HG03108 (cell line): Measurements from ENCODE around the gene TTLL12.

Source experiments
- ATAC-seq: cut with Tn5 transposase; IDR thresholded peaks from one replicate; pipeline ENCODE4 v1.9.1; 2021; ENCODE audit warnings: moderate library complexity; ENCODE audit not compliant: unreplicated experiment

TTLL12 gene

DNA sequence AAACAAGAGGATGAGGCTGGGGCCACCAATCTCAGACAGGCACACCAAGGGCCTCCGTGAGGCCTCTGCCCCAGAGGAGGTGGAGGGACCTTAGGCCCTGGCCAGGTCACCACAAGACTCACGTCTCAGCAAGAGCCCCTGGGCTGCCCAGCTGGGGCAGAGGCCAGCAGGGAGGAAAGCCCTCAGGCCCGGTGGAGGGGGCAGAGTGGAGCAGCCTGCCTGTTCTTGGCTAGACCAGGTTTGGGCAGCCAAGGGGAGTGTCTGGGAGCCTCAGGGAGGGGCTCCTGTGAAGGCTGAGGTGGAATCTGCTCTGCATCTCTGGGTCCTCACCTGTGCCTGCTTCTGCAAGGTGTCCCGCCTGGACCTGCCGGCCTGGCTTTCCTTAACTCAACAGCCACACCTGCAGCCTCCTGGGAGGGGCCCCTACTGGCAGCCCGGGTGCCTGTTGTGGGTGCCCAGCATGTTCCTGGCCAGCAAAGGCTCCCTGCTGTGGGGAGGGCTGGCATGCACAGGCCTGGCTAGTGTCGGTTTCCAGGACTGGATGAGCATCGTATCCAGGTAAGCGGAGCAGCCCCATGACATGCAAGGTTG lies 11.9 kb downstream of the TTLL12 start:
- ATAC-seq: no peak

DNA sequence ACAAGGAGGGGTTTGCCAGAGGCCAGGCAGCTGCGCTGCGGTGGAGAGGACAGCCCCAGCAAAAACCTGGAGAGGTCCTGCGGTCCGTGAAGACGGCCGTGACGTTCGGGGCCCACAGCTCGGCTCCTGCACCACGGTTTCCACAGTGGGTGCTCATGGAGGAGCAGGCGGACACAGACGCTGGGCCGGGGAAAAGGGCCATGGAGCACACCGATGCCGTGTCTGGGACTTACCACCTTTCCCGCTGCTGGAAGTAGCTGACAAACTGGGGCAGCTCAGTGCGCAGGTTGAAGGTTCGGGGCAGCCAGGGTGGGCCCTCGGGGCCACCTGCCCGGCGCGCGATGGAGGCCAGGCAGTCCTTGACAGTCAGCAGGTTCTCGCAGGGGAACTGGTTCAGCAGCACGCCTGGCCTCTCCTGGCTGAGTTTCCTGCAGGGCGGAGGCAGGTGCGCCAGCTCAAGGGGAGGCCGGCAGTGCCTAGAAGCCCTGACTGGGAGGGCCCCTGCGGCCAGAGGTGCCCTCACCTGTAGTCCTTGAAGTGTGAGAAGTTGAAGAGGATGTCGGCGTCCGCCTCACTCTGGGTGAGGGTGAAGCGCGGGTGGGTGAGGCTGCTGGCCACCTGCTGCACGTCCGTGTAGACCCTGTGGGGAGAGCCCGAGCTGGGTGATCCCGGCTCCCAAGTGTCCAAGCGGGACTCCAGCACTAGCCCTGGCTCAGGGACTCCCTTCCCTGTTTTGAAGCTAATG lies 12.8 kb downstream of the TTLL12 start:
- ATAC-seq: no peak

DNA sequence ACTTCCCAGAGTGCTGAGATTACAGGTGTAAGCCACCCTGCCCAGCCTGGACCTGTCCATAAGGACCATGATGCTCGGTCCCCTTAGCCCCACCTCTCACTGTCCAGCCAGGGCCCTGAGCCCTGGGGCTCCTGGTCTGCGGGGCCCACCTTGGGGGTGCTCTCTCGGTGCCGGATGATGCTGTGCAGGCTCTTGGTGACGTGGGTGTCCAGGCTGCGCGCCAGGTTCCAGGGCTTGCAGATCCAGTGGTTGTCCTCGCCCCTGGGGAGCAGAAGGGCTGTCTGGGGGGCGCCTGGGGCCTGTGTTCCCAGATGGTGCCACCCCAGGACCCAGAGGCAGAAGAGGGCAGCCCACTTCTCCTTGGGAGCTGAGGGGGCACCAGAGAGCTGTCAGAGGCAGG lies 13.4 kb downstream of the TTLL12 start:
- ATAC-seq: no peak

DNA sequence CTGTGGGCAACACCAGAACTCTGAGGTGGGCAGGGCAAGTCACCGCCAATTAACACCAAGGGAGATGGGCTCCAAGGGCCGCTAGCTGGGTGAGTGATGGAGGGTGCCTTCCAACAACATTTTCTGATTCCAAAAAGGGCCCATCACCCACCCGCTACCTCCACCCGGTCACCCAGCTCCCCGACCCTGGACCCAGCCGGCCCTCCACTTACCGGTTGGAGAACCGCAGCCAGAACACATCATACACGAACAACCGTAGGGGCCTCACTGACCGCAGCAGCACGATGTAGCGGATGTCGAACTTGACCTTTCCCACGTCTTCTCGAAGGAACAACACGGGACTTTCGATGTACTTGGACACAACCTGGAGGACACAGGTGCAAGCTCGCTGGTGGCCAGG lies 14.7 kb downstream of the TTLL12 start:
- ATAC-seq: no peak

DNA sequence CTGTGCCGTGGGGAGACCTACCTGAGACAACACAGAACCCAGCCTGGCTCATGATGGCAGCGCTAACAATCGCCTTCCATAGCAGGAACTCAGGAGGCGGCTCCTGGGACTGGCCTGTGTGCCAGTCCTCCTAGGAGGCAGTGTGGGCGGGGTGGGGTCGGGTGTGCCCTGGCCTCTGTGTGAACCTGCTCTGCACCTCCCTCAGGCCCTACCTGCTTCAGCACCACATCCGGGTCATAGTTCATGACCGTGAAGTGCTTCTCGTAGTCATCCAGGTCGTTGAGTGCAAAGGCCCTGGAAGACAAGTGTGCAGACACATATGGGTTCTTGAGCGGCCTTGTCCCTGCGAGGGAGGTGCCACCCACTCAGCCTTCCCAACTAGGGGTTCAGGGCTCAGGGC lies 15.3 kb downstream of the TTLL12 start:
- ATAC-seq: no peak

DNA sequence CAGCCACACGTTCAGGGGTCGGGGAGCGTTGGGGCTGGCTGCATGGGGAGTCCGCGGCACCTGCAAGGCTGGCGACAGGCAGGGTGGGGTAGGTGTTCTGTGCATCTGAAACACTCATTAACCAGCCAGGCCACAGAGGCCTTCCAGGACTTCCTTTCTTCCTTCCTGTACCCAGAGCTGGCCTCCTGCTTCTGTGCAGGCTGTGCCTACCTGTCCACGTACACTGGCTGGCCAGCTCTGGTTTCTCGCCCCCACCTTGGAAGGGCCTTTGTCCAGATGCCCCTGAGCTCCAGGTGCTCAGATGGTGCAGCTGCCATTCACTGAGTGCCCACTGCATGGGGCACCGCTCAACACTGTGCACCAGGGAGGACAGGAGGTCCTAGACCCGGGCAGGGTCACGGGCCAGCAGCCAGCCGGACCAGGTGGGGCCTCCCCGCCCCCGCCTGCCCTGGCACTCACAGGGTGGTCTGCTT lies 15.9 kb downstream of the TTLL12 start:
- no peak for ATAC-seq

DNA sequence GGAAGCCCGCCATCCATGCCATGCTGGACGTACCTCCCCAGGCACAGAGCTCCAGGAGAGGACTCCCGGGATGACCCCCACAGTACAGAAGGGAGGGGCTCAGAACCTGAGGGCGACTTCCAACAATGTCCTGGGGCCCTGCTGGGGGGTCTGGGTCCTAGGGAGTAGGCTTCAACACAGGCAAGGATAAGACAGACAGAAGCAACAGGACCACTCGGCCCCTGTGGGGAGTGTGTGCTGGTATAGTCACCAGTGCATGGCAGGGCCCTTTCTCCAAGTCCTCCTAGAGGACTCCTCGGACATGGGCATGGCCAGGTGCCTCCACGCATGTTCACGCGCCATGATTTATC lies 16.8 kb downstream of the TTLL12 start:
- no peak for ATAC-seq

DNA sequence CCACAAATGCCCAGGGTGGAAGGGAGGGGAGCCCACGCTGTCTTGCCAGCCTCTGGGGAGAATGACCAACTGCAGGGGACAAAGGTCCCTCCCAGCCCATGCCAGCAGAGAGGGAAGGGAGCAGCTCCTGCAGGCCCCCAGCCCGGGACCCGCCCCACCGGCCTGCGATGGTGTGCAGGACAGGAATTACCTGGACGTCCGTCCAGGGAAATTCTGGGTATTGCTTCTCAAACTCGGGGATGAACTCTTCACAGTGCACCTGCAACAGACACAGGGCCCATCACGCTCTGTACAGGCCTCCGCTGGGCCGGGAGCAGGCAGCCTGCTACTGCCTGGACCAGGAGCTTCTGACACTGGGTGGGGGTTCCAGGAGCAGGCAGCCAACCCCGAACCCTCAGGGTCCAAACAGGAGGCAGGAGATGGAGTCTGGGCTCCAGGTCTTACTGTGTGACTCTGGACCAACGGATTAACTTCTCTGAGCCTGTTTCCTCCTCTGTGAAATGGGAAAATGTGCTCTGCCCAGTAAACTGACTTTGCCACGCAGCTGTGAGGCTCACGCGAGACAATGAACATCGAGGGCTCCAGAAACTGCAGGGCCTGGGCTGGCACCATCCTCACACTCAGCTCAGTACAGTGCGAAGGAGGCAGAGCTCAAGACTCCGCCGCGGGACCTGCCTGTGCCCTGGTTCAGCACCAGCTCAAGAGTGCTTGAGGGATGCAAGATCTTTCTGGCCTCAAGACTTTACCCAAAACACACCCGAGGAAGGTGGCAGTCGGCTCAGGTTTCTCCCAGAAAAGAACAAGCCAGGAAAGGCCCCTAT lies 17.4 kb downstream of the TTLL12 start:
- ATAC-seq: no peak

DNA sequence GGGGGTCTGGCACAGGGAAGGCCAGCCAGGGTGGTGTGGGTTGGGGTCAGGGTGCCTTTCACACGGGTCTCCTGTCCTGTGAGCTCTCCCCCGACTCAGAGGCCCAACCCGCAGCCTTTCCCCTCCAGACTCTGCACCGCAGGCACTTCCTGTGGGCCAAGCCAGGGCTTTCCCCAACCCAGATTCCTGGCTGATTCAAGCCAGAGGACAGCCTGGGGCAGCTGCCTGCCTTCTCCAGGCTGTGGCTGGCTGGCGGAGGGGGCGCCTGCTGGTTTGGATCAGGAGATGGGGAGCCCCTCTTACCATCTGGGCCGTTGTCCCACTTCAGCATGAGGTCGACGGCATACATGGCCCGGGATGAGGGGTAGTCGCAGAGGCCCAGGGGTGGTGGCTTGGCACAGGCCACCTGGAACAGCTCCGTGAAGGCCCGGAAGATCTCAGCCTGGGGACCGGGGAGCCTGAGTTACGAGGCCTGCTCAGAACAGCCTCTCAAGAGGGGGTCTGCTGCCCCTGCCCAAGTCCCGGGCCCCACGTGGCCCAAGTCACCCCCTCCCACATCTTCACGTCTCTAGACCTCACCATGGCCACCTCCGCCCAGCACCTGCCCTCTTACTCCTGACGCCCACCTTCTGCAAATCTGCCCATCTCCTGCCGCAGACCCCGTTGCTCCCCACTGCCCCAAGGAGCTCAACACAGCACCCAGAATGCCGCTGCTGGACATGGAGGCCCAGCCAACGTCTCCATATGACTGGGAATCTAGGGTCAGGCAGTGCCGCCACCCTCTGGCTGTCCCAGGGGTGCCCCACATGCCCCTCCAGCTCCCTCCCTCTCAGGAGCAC lies 18.2 kb downstream of the TTLL12 start:
- ATAC-seq: no peak

DNA sequence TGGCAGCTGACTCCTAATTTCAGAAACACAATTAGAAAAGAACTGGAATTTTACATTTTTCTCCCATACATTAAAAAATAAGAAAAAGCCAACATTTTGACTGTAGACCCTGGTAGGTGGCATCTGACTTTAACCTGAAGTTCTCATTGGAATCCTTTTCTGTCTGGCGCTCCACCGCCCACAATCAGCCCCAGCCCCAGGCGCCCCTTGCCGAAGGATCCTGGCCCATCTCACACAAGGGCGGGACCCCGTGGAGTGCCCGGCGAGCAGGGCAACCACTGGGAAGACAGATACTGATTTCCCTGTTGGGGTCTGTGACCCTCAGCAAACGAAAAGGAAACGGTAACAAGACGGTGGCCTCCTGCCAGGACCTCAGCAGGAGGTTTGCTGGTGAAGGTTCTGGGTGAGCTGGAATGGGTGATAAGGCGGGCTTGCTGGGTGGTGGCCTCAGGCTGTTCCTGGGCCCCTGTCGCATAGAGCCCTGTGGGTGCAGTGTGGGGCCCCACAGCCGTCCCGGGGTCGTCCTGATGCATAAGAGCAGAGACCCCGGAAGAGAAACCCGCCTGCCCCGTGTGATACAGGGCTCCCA lies 19.8 kb downstream of the TTLL12 start:
- no peak for ATAC-seq

DNA sequence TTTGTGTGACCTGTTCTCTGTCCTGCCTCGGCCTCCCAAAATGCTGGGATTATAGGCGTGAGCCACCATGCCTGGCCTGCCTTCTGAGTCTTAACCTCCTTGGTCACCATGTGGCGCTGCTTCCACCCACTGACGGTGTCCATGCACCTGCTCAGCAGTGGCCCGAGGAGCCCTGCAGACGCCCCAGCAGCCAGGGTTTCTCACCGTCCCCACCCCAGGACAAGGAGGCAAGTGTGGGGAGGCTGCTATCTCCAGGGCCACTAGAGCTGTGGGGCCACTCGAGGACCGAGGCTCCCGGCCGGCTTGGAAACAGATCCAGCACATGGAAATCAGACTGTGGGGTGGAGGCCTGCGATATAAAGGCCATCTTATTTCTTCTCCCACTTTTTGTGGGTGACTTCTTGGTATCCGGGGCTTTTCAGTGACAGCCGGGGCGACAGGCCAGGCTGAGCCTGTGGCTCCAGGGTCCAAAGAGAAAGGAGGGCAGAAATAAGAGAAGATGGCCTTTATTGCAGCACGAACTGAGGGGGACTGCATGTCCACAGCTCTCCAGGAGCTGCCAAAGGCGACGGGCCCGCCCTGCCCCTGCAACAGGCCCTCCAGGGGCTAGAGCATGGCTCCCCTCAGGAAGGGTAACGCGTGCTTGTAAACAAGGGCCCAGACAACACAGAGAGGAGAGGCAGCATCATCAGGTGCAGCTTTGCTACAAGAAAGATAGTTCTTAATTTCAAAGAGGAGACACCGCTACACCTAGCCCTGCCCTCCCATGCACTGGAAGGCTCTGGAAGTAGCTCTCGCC lies 20.6 kb downstream of the TTLL12 start:
- ATAC-seq: no peak

DNA sequence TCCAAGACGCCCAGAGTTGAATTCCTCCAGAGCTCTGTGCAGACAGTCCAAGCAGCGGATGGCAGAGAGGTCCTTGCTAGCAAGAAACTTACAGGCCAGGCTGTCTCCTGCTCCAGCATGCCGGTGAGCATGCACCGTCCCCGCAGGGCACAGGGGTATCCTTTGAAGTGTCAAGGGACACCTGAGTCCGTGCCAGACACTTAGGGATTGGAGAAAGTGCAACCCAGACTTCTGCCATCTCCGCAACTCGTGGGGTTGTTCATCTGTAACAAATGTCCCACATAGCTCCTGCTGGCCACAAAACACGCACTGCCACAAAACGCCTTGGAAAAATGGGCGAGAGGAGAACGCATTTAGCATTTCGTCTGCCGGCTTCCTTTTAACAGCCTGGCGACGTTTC lies 22.3 kb downstream of the TTLL12 start:
- no peak for ATAC-seq

DNA sequence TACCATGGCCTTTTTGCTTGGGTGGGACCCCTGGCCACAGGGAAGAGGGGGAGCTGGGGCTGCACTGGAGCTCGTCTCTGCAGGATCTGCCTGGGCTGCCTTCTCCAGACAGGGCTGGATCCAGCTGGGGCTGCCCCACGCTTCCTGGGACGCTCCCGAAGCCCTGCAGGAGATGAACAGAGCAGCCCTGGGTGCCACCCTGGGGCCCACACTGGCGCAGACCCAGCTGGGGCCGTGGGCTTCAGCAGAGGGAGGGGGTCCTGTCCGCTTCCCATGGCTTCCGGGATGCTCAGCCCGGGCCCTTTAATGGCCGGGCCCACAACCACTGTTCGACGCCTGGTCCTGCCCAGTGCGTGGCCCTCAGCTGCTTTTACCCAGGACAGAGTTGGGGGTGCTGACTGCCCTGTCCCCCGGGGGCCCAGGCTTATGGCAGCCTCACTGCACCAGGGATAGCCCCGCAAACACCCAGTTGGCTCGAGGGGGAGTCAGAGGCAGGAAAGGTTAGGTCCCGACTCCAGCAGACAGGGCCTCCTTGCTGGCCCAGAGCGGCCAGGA lies 23.6 kb downstream of the TTLL12 start:
- ATAC-seq: no peak

DNA sequence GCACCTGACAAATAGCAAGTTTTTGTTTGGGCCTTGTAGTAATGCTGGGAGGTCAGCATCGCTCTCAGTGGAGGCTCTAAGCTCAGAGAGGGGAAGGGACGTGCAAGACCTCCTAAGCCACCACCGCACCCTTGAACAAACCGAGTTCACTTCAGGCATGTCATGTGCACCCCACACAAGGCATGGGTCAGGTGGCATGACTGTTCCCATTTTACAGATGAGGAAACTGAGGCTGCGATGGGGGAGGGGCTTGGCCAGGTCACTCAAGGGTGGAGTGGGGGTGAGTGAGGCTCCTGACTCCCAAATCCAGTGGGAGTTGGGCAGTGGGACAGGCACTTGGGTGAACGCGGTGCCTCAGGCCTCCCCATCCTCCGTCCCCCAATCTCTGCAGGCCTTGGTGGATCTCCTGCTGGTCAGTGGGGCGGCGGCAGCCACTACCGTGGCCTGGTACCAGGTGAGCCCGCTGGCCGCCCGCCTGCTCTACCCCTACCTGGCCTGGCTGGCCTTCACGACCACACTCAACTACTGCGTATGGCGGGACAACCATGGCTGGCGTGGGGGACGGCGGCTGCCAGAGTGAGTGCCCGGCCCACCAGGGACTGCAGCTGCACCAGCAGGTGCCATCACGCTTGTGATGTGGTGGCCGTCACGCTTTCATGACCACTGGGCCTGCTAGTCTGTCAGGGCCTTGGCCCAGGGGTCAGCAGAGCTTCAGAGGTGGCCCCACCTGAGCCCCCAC lies 24.4 kb downstream of the TTLL12 start:
- ATAC-seq: no peak

DNA sequence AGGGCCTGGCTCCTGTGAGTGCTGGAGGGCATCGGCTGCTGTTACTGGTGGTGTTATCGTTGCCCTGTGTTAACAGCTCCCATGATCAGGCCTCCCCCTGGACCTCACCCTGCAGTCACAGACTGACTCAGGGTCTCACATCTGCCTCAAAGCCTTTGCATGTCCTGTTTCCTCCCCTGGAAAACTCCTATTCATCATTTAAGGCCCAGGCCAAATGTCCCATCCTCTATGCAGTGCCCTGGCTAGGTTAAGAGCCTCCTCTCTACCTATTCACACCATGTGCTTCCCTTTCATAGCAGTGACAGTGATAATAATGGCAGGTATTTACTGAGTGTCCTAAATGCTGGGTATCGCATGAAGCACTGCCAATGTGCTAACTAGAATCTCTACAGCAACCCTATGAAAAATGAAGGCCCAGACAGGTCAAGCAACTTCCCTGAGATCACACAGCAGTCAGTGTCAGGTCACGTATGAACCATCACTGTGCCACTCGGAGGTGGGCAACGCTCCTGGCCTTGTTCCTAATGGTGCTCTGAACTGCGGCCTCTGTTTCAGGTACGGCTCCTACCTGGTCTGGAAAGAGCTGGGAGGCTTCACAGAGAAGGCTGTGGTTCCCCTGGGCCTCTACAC lies 26.3 kb downstream of the TTLL12 start:
- no peak for ATAC-seq

DNA sequence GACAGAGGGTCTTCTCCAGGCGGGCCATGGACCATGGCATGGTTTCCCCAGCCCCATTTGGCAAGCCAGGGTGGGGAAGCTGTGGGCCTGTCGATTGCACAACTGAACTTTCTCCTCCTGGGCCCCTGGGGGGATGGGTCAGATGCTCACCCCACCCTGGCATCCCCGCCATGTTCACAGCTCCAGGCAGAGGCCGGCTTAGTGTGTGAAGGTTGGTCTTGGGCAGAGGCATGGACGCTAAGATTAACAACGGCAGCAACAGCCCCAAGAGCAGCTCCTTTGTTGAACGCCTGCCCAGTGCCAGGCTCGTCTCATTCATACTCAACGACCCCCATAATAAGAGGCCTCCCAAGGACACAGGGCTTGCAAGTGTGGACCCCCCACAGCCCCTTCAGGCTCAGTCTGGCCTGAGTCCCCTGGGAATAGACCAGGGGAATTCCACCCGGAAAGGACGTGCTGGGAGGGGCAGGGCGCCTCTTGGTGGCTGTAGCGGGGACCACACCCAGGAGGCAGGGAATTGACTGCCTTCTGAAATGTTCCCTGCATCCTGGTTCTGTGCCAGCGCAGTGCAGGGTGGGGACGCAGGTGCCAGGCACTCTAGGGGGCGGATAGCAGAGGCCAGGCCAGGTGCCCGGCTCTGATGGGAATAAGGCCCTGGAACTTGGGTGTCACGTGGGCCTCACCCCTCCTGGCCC lies 27.3 kb downstream of the TTLL12 start:
- ATAC-seq: no peak

DNA sequence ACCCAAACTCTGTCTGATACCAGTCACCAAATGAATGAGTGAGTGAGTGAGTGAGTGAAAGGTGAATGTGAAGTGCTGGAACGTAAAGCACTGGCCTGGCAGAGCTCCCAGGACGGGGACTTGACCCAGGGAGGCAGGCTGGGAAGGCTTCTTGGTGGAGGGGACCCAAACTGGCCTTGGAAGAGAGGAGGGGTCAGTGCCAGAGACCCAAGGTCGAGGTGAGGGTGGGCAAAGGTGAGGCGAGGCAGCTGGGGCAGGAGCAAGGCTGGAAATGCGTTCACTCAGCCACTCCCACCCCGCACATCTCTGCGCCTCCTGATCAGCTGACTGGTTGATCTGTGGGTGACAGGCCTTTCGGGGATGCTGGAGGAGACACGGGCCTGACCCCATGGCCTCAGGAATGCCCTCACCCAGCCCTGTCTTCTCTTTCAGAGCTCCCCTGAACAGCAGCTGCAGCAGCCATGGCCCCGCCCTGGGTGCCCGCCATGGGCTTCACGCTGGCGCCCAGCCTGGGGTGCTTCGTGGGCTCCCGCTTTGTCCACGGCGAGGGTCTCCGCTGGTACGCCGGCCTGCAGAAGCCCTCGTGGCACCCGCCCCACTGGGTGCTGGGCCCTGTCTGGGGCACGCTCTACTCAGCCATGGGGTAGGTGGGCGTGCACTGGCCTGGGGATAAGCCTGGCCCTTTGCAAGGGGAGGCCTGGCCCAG lies 28.0 kb downstream of the TTLL12 start:
- no peak for ATAC-seq
